HG03442 (cell line): ENCODE measurements around the gene FIBCD1.

Source experiments
- ATAC-seq: cut with Tn5 transposase; IDR thresholded peaks from one replicate; pipeline ENCODE4 v1.9.1; 2021; ENCODE audit warnings: mild to moderate bottlenecking, moderate library complexity; ENCODE audit not compliant: unreplicated experiment

The FIBCD1 gene

DNA sequence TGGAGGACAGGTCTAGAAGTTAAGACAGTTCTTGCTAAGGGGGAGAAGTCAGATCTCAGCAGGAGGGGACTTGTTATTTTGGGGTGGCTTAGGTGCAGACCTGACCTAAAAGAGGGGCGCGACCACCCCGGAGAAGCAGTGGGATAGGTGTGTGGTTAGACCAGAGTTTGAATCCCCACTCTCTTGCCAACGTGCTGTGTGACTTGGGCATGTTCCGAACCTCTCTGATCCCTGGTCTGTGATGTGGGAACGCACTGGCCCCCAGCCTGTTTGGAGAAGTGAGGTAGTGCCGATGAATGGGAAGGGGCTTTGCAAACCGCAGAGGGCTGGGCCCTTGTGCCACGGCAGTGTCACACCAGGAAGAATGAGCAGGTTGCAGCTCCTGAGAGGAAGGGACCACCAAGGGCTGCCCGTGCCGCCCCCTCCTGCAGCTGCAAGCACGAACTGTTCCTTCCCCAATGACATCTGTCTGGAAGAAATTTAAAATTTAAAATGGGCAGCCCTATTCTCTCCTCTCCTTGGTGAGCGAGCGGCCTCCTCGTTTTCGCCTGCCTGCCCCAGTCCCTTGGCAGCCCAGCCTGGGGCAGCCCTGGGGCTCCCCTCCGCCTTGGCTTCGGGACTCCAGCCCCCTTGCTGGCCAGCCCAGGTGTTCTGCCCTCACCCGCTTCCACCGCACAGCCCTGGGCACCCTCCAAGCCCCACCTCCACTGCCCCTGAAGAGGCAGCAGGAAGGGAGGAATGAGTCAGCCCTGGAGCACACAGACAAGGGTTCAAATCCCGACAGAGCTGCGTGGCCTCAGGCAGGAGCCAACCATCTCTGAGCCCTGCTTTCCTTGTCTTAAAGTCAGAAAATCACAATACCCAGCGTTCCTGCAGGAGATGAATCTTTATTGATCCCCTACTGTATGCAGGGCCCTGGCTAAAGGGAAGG lies 1.6 kb downstream of the FIBCD1 start:
- no peak for ATAC-seq

DNA sequence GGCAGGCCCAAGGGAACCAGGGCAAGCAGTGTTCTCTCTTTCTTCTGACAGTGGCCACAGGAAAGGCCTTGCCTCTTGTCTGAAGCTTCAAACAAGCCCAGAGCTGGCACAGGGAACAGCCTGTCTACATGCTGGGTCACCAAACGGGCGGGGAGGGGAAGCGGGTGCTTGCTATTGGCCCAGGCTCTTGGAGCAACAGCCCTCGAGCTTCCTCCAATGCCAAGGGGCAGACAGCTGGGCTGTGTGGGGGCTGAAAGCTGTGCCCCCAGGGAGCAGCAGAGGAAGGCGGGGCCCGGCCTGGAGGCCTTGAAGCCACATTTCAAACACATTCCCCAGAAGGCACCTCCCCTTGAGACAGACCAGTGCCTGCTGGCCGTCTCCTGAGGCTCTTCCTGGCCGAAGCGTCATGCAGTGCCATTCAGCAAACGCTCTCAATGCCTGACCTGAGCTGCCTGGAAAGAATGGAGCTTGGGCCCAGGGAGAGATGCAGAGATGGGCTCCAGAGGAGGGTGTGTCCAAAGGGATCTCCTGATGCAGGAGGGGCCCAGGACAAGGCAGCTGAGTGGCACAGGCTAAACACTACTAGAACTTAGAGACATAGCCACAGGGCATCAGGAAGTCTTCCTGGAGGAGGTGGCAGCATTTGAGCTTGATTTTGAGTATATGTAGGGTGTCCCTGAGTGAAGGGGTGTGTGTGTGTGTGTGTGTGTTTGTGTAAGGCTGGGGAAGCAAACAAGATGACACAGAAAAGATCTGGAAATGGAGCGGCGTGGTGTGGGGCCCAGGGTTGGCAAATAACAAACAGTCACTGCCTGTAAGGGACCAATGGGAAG lies 2.5 kb downstream of the FIBCD1 start:
- no peak for ATAC-seq

DNA sequence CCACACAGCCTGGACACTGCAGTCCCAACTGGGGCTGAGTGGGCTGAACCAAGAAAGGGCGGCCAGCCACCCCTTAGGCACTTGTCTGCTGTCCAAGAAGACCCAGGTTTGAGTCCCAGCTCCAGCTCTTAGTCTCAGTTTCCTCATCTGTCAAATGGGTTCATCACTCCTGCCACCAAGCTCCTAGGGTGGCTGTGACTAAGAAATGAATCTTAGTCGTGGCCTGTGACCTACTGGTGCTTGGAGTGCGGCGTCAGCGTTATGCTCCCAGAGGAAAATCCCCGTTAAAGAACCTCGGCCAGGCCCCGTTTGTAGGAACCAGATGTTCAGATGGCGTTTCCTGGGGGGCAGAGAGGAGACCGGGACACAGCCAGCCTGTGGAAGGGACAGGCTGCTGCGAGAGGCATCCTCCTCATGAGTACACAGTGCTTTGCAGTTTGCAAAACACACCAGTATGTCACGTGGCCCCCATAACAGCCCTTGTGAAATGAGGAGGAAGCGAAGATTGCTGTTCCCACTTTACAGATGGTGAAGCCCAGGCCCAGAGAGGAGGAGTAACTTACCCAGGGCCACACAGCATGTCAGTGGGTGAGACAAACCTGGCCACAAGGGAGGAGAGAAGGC lies 3.3 kb downstream of the FIBCD1 start:
- ATAC-seq = no peak

DNA sequence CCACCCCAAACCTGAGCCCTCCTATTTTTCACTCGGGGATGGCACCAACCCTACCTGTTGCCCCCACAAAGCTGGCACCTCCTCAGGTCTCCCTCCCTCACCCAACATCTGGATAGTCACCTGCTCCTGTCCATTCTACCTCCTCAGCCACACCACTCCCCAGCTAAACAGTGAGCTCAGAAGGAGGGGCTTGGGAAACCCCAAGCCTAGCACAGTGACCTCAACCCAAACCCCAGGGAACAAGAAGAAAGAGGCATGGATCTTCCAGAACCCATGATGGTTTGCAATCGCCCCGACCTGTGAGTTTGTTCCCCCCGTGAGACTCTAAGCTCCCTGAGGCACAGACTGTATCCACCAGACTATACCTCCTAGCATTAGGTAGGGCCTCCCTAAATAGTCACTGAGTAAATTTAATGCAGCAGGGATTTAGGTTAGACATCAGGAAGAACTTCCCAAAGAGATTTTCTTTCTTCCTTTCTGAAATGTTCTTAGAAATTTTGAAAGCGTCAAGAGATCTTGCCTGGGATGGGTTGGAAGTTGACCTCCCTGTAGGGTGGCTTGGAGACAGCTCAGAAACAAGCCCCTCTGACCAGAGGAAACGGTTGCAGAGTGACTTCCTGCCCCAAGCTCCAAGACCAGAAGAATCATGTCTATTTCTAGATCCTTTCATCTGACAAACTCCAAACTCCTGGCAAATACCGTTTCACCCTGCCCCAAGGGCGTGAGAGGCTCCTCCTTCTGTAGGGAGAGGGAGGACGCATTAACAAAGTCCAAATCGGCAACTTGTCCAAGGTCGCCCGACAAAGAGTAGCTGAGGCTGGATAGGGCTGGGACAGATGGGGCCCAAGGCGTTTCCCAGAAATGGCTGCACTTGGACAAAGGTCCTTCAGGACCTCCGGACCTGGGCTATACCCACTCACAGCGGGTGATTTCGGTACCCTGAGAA lies 4.1 kb downstream of the FIBCD1 start:
- ATAC-seq = no peak

DNA sequence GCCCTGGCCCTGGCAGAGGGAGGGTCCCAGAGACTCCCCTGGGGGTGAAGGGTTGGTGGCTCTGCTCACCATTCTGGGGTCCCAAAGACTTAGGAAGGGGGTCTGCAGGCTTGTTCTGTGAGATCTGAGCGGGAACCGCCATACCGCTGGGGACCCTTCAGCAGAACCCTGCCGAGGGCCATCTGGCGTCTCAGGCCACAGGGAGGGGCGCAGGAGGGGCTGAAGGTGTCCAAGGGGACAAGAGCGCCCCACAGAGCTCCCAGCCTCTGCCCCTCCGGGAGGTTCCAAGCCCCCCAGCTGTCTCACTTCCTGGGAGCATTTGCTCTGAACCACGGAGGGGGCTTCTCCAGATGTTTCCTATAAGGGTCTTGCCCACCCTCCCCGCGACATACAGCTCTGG lies 4.8 kb downstream of the FIBCD1 start:
- no peak for ATAC-seq

DNA sequence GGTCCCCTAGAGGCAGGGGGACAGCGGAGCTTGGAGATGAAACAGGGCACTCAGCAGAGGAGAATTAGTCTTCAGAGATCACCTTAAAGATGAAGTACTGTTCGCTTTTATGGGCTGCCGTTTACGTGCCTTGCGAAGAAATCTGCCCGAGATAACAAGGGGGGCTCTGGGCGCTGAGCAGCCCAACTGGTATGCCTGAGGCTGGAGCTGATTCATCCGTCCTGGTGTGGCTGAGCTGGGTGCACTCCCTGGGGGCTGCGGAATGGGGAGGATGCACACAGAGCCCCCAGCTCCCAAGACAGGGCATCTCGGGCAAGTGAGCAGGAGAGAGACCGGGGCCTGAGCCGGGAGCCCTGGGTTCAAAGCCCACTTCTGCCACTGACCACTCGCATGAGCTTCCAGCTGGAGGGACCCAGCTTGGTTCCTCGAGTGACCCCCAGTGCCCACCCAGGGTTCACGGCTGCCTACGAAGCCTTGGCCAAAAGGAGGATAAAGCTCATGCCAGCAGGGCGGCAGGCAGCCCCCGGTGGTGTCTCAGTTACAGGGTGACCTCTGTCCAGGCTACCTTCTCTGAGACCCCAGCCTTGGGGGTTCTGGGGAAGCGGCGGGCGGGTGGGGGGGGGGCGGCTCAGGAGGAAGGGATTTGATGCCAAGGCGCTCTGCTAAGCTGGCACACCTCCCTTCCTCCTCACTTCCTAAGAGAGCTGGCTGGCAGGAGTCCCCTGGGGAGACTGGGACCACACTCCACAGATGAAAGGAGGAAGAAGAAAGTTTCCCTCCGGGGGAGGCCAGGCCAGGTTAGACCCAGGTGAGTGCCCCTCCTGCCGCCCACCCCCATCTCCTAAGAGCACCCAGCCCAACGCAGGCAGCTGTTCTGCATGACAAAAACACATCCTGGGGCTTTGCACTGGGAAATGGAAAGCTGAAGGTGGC lies 5.7 kb downstream of the FIBCD1 start:
- no peak for ATAC-seq

DNA sequence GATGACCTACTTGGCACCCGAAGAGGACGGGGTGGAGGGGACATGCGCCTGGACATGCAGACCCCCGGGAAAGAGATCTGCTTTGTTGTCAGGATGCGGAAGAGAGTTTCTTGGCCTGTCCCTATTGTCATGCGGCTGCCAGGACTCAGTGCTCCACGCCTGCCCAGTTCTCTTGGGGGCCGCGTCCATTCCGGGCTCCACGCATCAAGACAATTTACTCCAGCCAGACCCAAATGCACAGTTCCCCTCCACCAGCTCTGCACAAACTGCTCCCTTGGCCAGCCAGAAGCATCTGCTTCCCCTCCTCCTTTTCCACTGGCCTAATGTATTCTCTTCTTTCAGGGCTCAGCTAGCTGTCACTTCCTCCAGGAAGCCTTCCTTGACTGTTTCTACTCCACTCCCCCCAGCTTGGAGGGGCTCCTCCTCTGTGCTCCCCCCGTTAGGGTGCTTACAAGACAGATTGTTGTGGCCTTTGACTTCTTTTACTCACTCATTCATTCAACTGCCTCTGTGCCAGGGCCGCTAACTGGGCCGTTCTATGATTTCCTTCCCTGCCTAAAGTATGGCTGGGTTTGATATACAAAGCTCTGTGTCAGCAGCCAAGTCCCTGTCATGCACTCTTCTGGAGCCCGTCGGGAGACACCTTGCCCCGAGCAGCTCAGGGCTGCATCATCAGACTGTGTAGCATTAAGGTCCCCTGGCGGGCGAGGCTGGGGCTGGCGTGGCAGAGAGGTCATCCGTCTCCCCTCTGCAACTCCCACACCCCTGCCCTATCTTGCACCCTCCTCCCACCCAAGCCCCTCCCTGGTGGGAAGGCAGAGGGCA lies 6.6 kb downstream of the FIBCD1 start:
- no peak for ATAC-seq

DNA sequence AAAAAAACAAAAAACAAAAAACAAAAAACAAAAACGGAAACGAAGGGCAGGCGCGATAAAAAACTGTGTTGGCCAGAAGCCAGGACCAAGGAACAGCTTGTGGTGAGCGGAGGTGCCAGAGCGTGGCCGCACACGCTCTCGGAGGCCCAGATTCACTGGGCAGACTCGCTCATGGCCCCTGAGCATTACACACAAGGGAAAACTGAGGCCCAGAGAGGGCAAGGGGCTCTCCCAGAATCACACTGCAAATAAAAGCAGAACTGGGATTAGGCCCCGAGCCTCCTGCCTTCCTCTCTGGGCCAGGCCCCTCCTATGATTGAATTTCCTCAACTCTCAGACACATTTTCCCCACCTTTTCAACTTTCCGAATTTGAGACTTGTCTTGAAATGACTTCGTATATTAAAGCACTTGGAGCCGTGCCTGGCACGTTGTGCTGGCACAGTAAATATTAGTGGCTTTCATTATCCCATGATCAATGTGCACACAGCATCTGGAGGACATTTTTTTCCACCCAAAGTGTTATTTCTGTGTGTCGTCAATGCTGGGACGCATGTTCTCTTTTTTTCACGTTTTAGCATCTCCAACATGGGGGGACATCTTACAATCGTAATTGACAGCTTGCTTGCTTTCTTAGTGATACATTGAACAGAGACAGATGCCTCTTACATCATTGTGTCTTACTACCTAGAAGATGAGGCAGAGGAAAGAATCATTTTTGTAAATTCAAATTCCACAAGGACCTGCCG lies 7.4 kb downstream of the FIBCD1 start:
- no peak for ATAC-seq

DNA sequence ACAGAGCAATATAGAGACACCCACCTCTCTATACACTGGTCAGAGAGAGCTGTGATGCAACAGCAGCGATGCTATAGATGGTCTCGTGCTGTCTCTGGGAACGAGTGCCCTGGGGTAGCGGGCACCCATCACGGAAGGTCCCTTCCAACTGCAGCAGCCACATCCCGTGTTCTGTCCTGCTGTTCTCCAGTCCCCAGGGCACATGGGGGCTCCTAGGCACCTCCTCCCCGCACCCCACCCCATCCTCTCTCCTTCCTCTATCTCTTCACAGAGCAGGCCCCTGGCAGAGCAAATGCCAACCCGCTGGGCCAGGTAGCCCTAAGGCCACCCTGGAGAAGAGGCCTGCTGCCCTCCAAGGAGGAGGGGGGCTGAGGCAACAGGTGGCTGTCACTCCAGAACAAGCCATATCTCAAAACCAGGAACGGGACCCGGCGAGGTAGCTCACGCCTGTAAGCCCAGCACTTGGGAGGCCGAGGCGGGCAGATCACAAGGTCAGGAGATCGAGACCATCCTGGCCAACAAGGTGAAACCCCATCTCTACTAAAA lies 8.2 kb downstream of the FIBCD1 start:
- ATAC-seq = no peak

DNA sequence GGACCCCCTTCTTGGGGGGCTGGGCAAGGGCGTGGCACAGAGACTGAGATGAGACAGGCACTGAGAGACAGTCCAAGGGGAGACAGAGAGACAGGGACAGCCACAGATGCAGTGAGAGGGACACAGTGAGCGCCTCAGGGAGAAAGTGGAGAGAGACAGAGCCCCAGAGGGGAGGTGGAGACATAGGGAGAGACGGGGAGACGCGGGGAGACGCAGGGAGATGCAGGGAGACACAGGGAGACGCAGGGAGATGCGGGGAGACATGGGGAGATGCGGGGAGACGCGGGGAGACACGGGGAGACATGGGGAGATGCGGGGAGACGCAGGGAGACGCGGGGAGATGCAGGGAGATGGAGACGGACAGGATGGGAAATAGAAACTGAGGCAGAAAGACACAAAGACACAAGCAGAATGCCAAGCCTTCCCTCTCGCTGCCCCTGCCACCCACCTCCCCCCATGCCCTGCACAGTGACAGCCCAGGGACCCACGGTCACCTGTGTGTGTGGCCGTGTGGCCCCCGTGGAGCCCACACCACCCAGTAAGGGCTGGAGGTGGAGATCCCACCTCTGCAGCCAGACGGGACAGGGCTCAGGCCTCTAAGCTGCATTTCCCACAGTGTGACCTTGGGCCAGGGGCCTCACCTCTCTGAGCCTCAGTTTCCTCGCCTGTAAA lies 8.8 kb downstream of the FIBCD1 start:
- ATAC-seq = no peak

DNA sequence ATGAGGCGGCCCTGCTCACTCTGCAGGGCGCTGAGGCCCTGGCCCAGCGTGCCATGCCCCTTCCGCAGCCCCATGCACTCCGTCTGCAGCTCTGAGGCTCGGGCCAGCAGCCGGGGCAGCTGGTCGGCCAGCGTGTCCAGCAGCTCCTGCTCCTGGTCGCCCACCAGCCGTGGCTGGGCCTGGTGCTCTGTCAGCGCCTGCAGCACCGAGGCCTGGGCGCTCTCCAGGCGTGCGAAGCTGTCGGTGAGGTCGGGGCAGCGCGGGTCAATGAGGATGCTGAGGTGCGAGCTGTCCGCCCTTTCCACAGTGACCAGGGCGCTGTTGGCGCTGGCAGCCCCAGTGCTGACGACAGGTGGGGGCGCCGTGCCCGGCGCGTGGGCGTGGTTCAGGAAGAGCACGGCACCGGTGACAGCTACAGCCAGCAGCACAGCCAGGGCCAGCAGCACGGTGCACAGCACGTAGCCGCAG lies 9.4 kb downstream of the FIBCD1 start:
- no peak for ATAC-seq

DNA sequence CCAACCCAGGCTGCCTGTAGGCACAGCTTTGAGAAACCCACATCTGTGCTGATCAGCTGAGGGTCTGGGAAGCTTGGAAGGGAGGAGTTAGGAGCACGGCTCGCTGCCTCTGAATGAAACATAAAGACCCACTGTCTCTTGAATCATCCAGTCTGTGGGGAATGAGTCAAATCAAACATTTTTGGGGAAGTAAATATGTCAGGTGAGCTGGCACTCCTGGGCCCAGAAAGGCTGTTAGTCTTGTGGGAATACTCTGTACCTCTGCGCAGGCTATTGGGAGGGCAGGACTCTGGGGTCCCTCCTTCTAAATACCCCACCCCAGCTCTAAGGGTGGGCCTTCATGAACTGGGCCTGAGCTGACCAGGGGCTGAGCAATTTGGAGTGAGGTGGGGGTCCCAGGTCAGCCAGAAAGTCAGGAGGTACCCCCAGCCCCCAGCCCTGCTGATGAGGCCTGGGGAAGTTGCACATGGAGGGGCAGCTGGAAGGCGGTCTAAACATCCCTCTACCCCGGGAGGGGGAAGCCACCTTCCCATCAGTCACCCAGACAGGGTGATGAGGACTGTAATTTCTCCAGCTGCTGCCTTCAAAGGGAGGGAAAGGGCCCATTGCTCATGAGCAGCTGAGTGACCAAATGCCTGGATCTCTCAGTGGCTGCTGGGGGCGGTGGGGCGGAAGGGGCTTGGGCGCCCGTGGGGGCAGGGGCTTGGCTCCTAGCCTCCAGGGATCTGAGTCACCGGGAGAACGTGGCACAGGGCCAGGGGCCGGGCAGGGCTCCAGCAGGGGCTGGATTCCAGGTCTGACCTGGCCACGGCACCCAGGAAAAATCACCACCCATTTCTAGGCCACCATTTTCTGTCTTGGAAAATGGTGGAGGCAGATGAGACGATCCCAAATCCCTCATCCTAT lies 10.8 kb downstream of the FIBCD1 start:
- ATAC-seq = peak; percentile 41

DNA sequence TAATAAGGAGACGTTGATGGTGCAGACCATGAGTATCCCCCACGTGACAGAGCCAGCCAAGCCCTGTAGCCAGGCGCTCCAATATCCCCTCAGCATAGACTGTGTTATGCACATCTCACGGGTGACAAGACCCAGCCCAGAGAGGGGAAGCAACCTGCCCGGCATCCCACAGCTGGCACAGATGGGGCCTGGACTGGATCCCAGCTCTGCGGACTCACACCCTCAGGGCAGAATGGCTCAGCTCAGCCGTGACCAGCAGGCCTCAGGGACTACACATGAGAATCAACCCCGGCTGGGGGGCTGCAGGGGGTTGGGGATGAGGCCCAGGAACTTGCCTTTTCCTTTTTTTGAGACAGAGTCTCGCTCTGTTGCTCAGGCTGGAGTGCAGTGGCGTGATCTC lies 11.7 kb downstream of the FIBCD1 start:
- ATAC-seq = no peak

DNA sequence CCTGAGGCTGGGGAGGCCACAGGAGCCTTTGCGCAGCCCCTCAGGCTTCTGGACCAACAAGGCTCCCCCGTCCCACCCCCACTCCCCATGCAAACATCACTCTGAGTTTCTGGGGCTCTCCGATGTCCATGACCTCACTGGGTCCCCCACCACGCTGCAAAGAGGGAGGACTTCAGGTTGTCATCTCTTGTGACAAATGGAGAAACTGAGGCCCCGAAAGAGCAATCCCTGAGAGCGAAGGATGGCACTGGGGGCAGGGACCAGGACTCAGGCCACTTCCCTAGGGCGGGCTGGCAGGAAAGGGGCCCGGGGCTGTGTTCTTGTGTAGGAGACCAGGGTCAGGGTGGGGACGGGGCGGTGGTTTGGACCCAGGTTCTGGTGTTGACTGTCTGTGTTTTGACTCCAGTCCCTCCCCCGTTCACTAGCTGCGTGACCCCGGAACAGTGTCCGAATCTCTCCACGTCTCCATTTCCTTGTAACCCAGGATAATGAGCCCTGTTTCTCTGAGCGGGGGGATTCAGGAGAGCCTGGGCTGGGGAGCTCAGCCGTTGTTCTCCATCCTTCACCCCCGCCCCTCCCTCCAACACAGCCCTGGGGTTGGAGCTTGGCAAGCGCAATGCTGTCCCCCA lies 13.9 kb downstream of the FIBCD1 start:
- ATAC-seq = no peak

DNA sequence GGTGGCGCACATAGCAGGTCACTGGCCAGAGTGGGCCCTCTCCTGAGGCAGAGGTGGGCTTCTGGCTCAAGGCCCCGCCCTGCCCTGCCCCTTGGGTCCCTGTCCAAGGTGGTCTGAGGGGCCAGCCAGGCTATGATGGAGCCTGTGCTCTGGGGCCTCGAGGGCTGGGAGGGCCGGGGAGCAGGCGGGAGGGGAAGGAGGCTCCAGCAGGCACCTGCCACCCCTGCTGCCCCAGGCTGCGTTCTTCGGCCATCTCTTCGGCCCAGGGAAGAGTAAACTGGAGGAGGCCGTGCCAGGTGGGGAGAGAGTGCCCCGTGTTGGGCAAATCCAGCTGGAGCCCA lies 14.6 kb downstream of the FIBCD1 start:
- ATAC-seq = no peak
